Endothelial cell of umbilical vein (primary cell): ENCODE data around the gene TEX19. TPM values are rescaled to one million over a fixed set of nuclear protein-coding genes. Genes with fewer than 3 reads are reported as not detected.

Experiments
- BruUV-seq: library from RNA; stranded (reverse); fragments of 400-500 nt; replicated peaks from 2 replicates; lab custom pipeline; 2021; lab: Mats Ljungman, UMichigan
- CTCF ChIA-PET: fragments of 300-600, 350-600 bp; sonication (Branson Sonifier 250); formaldehyde crosslinking; loops from one replicate; lab custom pipeline; 2021; ENCODE audit warnings: antibody characterized with exemption, inconsistent platforms; lab: Charles Lee
- POLR2A ChIA-PET: fragments of 300-600, 350-600 bp; sonication (Branson Sonifier 250); formaldehyde crosslinking; loops from one replicate; lab custom pipeline; 2021; ENCODE audit warnings: antibody characterized with exemption, inconsistent platforms; lab: Charles Lee
- DNase-seq: peaks from one replicate; pipeline ENCODE4 v3.0.0-alpha.2; 2011; ENCODE audit warnings: low read depth, low spot score
- FAIRE-seq: peaks from 2 replicates; lab custom pipeline; 2011; peaks lifted over from hg19 to GRCh38; lab: Jason Lieb, UNC
- H2AFZ ChIP-seq: 2 replicates; pipeline ENCODE4 v1.6.0; 2012; ENCODE audit warnings: low read depth, low read length, control low read depth, inconsistent platforms
- H3K27ac ChIP-seq: 2 replicates; pipeline ENCODE4 v1.5.1; 2011; ENCODE audit warnings: low read depth, mild to moderate bottlenecking, control low read depth, low read length, moderate library complexity; ENCODE audit not compliant: insufficient read depth
- H3K27me3 ChIP-seq, 2 experiments: 2 replicates each; pipeline versions ENCODE4 v1.6.0 to v1.6.1; 2011; ENCODE audit warnings: low read length in 2 of 2, mixed read lengths in 1 of 2; ENCODE audit not compliant: control insufficient read depth in 2 of 2, insufficient read depth in 2 of 2
- H3K36me3 ChIP-seq, 2 experiments: 2 replicates in 1 of 2; 3 replicates in 1 of 2; pipeline ENCODE4 v1.5.1; 2011; ENCODE audit warnings: low read length in 2 of 2, mild to moderate bottlenecking in 1 of 2, moderate library complexity in 1 of 2; ENCODE audit not compliant: control insufficient read depth in 2 of 2, insufficient read depth in 2 of 2; ENCODE audit errors: extremely low read depth in 1 of 2
- H3K4me1 ChIP-seq: 3 replicates; pipeline ENCODE4 v1.5.1; 2011; ENCODE audit warnings: mild to moderate bottlenecking, low read length; ENCODE audit not compliant: control insufficient read depth, insufficient read depth; ENCODE audit errors: extremely low read depth
- H3K4me2 ChIP-seq: 2 replicates; pipeline ENCODE4 v1.6.1; 2011; ENCODE audit warnings: low read length, control low read depth, mixed read lengths; ENCODE audit not compliant: insufficient read depth
- H3K4me3 ChIP-seq, 3 experiments: fragments of 200-600 bp in 1 of 3; sonication (generic), shearing (Covaris generic) in 1 of 3; replicated peaks in 1 of 3; 2 replicates each; pipeline ENCODE4 v1.5.1; 2011 to 2016; ENCODE audit warnings: control low read depth in 3 of 3, low read length in 3 of 3, mild to moderate bottlenecking in 2 of 3, inconsistent platforms in 1 of 3, low read depth in 1 of 3, moderate library complexity in 1 of 3; ENCODE audit not compliant: insufficient read depth in 1 of 3
- H3K79me2 ChIP-seq: 2 replicates; pipeline ENCODE4 v1.6.0; 2012; ENCODE audit warnings: low read length, inconsistent platforms; ENCODE audit not compliant: control insufficient read depth, insufficient read depth
- H3K9ac ChIP-seq: replicated peaks from 2 replicates; pipeline ENCODE3; 2011; ENCODE audit warnings: low read length, control low read depth; ENCODE audit not compliant: insufficient read depth; ENCODE audit errors: extremely low read depth
- H3K9me1 ChIP-seq: replicated peaks from 3 replicates; pipeline ENCODE4 v1.6.0; 2011; ENCODE audit warnings: mild to moderate bottlenecking, low read length; ENCODE audit not compliant: control insufficient read depth, insufficient read depth; ENCODE audit errors: extremely low read depth
- H3K9me3 ChIP-seq: replicated peaks from 2 replicates; pipeline ENCODE4 v1.5.1; 2012; ENCODE audit warnings: low read length, inconsistent platforms; ENCODE audit not compliant: control insufficient read depth, insufficient read depth
- H4K20me1 ChIP-seq: replicated peaks from 2 replicates; pipeline ENCODE3; 2011; ENCODE audit warnings: mild to moderate bottlenecking, low read length; ENCODE audit not compliant: control insufficient read depth, insufficient read depth; ENCODE audit errors: extremely low read depth
- EZH2 ChIP-seq: IDR thresholded peaks from 2 replicates; pipeline ENCODE4 v1.6.1; 2012; ENCODE audit warnings: borderline replicate concordance, low read depth, mild to moderate bottlenecking, moderate library complexity, low read length, inconsistent platforms; ENCODE audit not compliant: severe bottlenecking
- FOS ChIP-seq: IDR thresholded peaks from 2 replicates; pipeline ENCODE4 v1.6.1; 2011; ENCODE audit warnings: mild to moderate bottlenecking, low read length, moderate library complexity, borderline replicate concordance; ENCODE audit not compliant: insufficient read depth
- GATA2 ChIP-seq: IDR thresholded peaks from 2 replicates; pipeline ENCODE4 v1.7.0; 2011; ENCODE audit warnings: low read depth, mild to moderate bottlenecking, moderate library complexity, mixed read lengths, low read length; ENCODE audit not compliant: insufficient read length, insufficient read depth
- JUN ChIP-seq: IDR thresholded peaks from 2 replicates; pipeline ENCODE4 v1.6.1; 2011; ENCODE audit warnings: borderline replicate concordance, low read depth; ENCODE audit not compliant: insufficient read length, insufficient read depth
- POLR2A ChIP-seq: IDR thresholded peaks from 2 replicates; pipeline ENCODE4 v1.6.1; 2012; ENCODE audit warnings: low read depth, mild to moderate bottlenecking, control low read depth, low read length
- dilution Hi-C: fragments of 300-500 bp; cut with MboI; formaldehyde crosslinking; loops from one replicate; pipeline ENCODE4 v1.15.0; 2019; ENCODE audit warnings: low sequenced_read_pairs; ENCODE audit not compliant: extremely low pct_ligation_motif_present
- intact Hi-C: fragments of 100-400 bp; cut with micrococcal nuclease; formaldehyde crosslinking; loops from one replicate; pipeline ENCODE4 v1.10.0; 2022
- polyA plus RNA-seq, 4 experiments: library from polyadenylated mRNA; depleted of rRNA in 3 of 4; stranded (reverse) in 3 of 4; unstranded in 1 of 4; fragments of >200 nt; gene quantifications; 2 replicates each; pipeline versions ENCODE4 v1.2.1 to v1.2.3, GENCODE V29; 2011 to 2012; ENCODE audit warnings: missing spikeins in 1 of 4
- total RNA-seq: library from RNA; stranded (reverse); gene quantifications from 2 replicates; pipeline ENCODE4 v1.2.3, GENCODE V29; 2021
- TF ChIP-seq, protein P1 (sequence below), 2 donors: IDR thresholded peaks; 1 replicate in 1 of 2; 2 replicates in 1 of 2; pipeline ENCODE4 v1.5.1; 2011; ENCODE audit warnings: low read length in 2 of 2, mild to moderate bottlenecking in 2 of 2, moderate library complexity in 2 of 2, control low read depth in 1 of 2, inconsistent platforms in 1 of 2, low read depth in 1 of 2; ENCODE audit not compliant: insufficient read depth in 1 of 2; ENCODE audit errors: extremely low read depth in 1 of 2

The TEX19 gene
- total and polyA plus RNA-seq, 2 donors (not counting 3 experiments of a cell fraction or from before 2014, with no cell fraction given): 0.06 TPM; not detected in 1

DNA sequence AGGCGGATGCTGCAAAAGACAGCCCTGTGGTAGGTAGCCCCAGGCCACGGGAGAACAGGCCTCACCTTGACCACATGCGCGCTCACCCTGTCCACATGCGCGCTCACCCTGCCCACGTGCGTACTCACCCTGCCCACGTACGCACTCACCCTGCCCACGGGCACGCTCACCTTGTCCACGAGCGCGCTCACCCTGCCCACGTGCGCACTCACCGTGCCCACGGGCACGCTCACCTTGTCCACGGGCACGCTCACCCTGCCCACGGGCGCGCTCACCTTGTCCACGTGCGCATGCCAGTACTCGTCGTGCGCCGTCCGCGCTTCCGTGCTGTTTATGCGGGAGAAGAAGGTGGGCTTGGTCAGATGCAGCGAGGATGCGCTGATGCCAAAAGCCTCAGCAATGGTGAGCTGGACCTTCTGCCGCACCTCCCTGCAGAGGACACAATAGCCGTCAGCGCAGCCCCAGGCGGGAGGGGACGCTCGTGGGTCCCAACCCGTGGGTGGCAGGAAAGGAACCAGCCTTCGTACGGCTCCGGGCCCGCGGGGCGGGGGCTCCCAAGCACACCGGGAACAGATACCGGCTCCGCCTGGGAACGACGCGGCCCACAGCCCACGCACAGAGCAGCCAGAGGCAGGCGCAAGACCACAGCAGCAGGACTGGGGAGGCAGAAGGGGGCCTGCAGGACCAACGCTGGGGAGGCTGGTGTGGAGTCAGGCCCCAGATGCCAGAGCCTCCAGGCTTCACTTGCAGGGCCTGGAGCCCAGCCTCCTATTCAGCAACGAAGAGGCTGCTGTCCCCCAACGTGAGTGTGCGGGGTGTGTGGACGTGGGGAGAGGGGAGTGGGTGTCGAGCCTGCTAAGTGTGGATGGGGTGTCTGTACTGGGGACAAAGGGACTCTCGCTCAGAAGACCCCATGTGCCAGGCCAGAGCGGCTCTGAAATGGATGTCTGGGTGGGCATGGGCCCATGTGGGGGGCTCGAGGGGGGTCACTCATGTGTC is 44.9 kb downstream of the TEX19 start:
- Histone ChIP-seq H2AFZ (no peak overlapping the region), H3K79me2 (no peaks in the 10 kb centered on the region), H3K9me3 (no peaks in the 10 kb centered on the region), H3K9me1 (no peaks in the 10 kb centered on the region), H3K36me3 (no peaks in the 10 kb centered on the region), H3K4me2 (no peak overlapping the region), H3K27ac (no peak overlapping the region), H4K20me1 (no peaks in the 10 kb centered on the region), H3K9ac (no peak overlapping the region), H3K27me3 (no peaks in the 10 kb centered on the region), H3K4me3 (no peak overlapping the region), H3K4me1 (no peaks in the 10 kb centered on the region)
- ChIA-PET CTCF (interaction anchor here (0.7 kb wide), 1 partner anchor 365 kb away, joined by 3 read pairs; no protein-coding TSS in a partner anchor), POLR2A (no interaction called here)
- DNase-seq: no peak
- intact Hi-C loops (no loop called here), dilution Hi-C loops (no loop called here)
- TF ChIP-seq EZH2 (no peak), POLR2A (no peak), JUN (no peak), FOS (no peak), GATA2 (no peak)
- TF ChIP-seq, protein P1, sequence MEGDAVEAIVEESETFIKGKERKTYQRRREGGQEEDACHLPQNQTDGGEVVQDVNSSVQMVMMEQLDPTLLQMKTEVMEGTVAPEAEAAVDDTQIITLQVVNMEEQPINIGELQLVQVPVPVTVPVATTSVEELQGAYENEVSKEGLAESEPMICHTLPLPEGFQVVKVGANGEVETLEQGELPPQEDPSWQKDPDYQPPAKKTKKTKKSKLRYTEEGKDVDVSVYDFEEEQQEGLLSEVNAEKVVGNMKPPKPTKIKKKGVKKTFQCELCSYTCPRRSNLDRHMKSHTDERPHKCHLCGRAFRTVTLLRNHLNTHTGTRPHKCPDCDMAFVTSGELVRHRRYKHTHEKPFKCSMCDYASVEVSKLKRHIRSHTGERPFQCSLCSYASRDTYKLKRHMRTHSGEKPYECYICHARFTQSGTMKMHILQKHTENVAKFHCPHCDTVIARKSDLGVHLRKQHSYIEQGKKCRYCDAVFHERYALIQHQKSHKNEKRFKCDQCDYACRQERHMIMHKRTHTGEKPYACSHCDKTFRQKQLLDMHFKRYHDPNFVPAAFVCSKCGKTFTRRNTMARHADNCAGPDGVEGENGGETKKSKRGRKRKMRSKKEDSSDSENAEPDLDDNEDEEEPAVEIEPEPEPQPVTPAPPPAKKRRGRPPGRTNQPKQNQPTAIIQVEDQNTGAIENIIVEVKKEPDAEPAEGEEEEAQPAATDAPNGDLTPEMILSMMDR (IDR thresholded peaks at IDR 0.05; ENCODE audit: extremely low read depth in 1 of 2, insufficient read depth in 1 of 2, low read depth in 1 of 2, low read length in 2 of 2): no peak
- no TSS peak for BruUV-seq
- no peak for FAIRE-seq
